Measurements from ENCODE around the gene COA1. TPM values are rescaled to one million over a fixed set of nuclear protein-coding genes. Genes with fewer than 3 reads are reported as not detected.

The COA1 gene
- polyA plus RNA-seq, 1 donor from 2014 or later: 48.5 TPM

DNA sequence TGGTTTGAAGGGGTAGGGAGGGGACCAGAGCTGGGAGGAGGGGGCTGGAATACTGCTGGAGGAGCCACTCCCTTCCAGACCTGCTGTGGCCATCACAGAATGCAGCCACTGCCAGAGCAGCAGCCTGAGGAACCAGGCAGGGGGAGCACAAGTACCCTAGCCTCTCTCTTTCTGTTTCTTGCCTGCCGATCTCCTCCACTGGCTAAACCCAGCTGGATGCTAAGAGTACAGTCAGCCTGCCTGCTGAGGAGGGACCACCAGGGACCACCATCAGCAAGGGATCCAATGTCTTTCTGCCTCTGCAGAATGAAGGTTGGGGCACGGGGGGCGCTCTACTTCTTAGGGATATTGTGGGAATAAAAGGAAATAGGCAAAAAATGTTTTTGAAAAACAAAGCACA lies 33.9 kb upstream of the COA1 start:
- Mint-ChIP-seq H3K9me3 (no peaks in the 10 kb centered on the region), H3K36me3 (peaks cover 1% of the 10 kb centered on the region), H3K4me3 (peak overlapping the region in 2 of 4 donors; percentile 55 to 65), H3K27me3 (no peaks in the 10 kb centered on the region), H3K27ac (no peak overlapping the region), H3K4me1 (peaks cover 5 to 28% (median 27%) of the 10 kb centered on the region in 3 donors)

DNA sequence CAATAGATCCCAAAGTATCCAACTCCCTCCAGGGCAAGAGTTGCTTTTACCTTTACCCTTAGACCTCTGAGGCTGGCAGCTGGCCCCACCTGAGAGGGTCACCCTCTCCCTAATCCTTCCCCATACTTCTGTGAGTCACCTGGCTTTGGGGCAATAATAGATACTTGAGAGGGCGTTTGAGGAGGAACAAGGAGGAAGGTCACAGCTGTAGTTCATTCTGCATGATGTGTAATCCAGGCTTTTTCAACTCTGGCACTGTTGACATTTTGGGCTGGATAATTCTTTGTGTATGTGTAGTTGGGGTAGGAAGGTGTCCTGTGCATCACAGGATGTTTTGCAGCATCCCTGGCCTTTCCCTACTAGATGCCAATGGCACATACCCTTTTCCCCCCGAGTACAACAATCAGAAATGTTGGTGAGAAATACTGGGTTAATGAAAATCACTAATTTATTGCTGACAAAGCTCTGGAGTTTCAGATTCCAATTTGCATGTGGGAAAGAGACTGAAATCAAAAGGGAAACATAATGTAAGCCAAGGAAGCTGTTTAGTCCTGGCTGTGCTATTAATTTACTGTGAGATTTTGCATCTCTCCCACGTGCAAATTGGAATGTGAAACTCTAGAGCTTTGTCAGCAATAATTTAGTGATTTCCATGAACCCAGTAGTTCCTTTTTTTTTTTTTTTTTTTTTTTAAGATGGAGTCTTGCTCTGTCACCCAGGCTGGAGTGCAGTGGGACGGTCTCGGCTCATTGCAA lies 32.8 kb upstream of the COA1 start:
- H3K4me1 Mint-ChIP-seq: peaks cover 10 to 34% (median 27%) of the 10 kb centered on the region in 3 donors
- no peaks in the 10 kb centered on the region for H3K9me3 Mint-ChIP-seq
- no peak overlapping the region for H3K27ac Mint-ChIP-seq
- H3K36me3 Mint-ChIP-seq: peaks cover 1% of the 10 kb centered on the region
- H3K4me3 Mint-ChIP-seq: no peak overlapping the region
- H3K27me3 Mint-ChIP-seq: no peaks in the 10 kb centered on the region

GRCh38 chr7:43761382-43761781 lies 32.1 kb upstream of the COA1 start:
- peak overlapping the region in 1 of 4 donors; percentile 67 for H3K4me3 Mint-ChIP-seq
- H3K4me1 Mint-ChIP-seq: peaks cover 10 to 36% (median 27%) of the 10 kb centered on the region in 3 donors
- no peaks in the 10 kb centered on the region for H3K9me3 Mint-ChIP-seq
- H3K36me3 Mint-ChIP-seq: peaks cover 1% of the 10 kb centered on the region
- no peak overlapping the region for H3K27ac Mint-ChIP-seq
- H3K27me3 Mint-ChIP-seq: no peaks in the 10 kb centered on the region

- peaks cover 10 to 36% (median 27%) of the 10 kb centered on the region in 3 donors for H3K4me1 Mint-ChIP-seq
- no peak overlapping the region for H3K27ac Mint-ChIP-seq
- peaks cover 1% of the 10 kb centered on the region for H3K36me3 Mint-ChIP-seq
Observed at GRCh38 chr7:43760861-43761260, 31.5 kb upstream of the COA1 start.

DNA sequence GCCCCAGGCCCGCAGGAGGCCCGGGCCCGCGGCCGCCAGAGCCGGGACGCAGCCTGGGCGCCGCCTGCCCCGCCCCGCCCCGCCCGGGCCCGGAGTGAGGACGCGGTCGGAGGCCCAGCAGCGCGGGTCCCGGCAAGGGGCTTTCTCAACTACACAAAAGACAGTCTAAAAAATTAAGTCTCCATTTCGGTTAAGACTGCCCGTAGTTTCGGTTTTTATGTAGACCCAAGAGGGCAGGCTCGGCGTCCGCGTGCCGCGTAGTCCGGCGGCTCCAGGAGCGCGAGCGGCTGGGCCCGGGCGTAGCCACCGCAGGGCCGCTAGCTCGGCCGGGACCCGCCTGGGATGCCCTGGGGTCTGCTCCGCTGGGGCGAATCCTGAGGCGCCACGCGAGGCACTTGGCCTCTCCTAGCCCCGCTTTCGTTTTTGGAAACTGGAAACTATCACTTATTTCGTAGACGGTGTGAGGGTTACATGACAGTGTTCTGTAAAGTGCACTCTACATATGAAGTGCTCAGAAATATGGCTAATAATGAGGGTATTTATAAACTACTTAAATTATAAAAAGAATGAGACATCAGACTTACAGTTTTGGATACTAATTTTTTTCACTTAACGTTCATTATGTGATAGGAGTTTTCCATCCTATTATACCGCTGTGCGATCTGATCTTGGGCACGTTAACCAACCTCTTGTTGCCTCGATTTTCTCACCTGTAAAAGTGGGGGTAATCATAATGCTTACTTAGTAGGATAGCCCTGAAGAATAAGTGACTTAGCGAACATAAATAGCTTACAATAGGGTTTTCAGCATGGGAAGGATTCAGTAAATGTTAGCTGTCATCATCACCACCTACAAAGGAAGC lies 29.7 kb upstream of the COA1 start:
- Mint-ChIP-seq H3K36me3 (no peaks in the 10 kb centered on the region), H3K9me3 (no peaks in the 10 kb centered on the region), H3K27ac (no peak overlapping the region), H3K27me3 (no peaks in the 10 kb centered on the region), H3K4me3 (peak overlapping the region; percentile 74 to 93 (median 90)), H3K4me1 (peaks cover 10 to 26% (median 18%) of the 10 kb centered on the region in 3 donors)

More at GRCh38 chr7:43760861-43761260, 31.5 kb upstream of the COA1 start:
- Mint-ChIP-seq H3K9me3 (no peaks in the 10 kb centered on the region), H3K4me3 (peak overlapping the region in 2 of 4 donors; percentile 58 to 67), H3K27me3 (no peaks in the 10 kb centered on the region)

DNA sequence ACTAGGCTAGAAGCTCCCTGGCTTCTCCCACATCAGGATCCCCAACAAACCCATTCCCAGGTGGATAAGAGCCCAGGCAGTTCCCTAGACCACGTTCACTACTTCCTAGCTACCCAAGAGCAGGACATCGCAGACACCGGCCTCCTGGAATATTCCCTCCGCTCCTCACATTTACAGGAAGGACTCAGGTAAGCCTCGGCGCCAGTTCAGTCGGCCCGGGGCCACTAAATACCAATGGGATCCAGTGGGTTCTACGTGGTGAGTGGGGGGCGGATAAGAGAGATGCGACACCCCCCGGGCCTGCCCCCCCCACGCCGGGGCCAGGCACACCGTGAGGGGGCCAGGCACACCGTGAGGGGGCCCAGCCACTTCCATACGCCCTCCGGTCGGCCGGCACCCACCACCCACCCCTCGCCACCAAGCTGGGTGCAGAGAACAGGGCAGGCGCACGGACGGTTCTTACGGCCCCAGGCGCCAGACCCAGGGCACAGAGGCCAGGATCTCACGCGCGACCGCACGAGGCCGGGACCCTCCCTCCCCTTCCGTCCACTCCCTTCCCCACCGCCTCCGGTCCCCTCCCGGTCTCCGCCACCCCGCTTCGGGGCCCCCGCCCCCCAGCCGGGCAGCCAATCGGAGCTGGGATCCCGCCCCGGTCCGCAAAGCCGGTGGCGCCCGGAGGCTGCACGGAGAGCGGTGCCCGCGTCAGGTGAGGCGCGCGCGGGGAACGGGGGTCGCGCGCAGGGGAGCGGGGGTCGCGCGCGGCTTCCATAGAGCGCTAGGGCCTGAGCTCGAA lies 28.9 kb upstream of the COA1 start, which contains the start of gene BLVRA:
BLVRA (plus strand) TSS at position 652 of the 793 bp plus-strand sequence. CDS start 12,479 bp downstream, outside the sequence.
- peak within 1 kb of the TSS in 2 of 3 donors; percentile 52 to 57 for H3K27ac Mint-ChIP-seq
- H3K9me3 Mint-ChIP-seq: no peaks in the 10 kb centered on the region
- H3K27me3 Mint-ChIP-seq: no peaks in the 10 kb centered on the region
- H3K4me3 Mint-ChIP-seq: peak within 1 kb of the TSS; percentile 87 to 93 (median 91)
- peaks cover 10 to 18% (median 12%) of the 10 kb centered on the region in 3 donors for H3K4me1 Mint-ChIP-seq
- H3K36me3 Mint-ChIP-seq: no peaks in the 10 kb centered on the region

DNA sequence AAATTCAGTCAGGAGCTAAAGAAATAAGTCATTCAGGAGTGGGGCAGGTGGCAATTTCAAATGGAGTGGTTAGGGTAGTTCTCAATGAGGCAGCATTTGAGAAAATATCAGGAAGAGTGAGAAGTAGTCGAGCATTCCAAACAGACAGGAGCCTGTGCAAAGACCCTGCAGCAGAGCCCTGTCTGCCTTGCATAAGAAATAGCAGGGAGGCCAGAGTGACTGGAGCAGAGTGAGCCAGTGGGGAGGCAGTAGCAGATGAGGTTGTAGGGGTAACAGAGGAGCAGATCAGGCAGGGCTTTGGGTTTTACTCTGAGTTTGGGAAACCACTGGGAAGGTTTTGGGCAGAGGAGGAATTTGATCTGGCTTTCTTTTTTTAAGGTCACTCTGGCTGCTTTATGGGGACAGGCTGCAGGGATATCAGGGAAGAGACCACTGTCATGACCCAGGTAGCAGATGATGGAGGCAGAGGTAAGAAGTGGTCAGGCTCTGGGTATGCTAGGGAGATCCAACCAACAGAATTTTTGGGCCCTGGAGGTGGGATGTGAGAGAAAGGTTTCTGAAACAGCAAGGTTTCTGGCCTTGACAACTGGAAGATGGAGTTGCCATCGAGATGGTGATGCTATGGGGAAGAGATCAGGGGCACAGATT lies 27.9 kb upstream of the COA1 start:
- Mint-ChIP-seq H3K27ac (peak overlapping the region in 2 of 3 donors; percentile 11 to 52), H3K4me1 (peaks cover 10 to 17% (median 10%) of the 10 kb centered on the region in 3 donors), H3K36me3 (no peaks in the 10 kb centered on the region), H3K4me3 (peak overlapping the region; percentile 87 to 92 (median 89)), H3K9me3 (no peaks in the 10 kb centered on the region), H3K27me3 (no peaks in the 10 kb centered on the region)

DNA sequence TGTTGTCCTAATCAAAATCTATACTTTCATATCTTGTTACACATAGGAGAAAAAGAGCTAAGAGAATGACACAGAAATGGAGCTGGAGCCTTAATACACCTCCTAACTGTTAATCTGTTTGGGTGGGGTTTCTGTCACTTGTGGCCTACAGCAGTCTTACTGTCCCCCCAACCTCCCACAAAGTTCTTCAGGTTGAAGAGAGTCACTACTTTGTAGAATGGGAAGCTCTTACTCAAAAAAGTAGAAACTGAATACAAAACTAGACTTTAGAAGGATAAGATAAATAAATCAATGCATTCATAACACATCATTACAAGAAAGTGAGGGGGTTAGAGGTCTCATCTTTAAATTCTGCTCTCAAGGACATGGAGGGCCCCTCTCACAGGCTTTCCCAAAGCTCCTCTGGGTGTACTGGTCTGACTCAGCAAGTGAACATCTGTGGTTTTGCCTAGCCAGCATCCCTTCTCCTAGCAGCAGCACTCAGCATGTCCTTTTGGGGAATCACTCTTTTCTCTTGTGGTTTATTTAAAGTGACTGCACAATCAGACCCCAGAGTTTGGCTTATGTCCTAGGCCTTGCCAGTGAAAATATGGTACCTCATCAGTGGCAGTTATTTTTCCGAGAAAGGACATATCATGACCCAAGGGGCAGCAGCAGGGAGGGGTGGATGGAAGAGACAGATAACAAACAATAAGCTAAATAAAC lies 27.2 kb upstream of the COA1 start:
- Mint-ChIP-seq H3K9me3 (no peaks in the 10 kb centered on the region), H3K4me3 (peak overlapping the region in 2 of 4 donors; percentile 87 to 90), H3K27me3 (no peaks in the 10 kb centered on the region), H3K36me3 (no peaks in the 10 kb centered on the region), H3K4me1 (peaks cover 6 to 17% (median 8%) of the 10 kb centered on the region in 3 donors), H3K27ac (peak overlapping the region in 1 of 3 donors; percentile 52)

DNA sequence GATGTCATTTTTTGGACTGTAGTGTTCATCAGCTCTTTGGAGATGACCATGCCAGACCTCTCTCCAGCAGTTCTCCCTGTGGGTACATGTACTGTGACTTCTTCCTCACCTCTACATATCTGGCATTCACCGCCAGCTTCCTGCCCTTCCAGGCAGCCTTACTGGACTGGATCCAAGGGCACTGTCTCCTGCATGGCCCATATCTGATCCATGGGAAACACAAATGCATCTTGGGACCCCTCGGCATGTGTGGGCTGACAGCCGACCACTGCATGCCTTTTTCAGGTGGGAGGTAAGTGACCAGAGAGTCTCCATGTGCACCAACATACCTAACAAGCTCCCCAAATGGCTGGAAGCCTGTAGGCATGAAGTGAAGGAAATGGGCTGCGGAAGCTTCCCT lies 25.3 kb upstream of the COA1 start:
- no peaks in the 10 kb centered on the region for H3K27me3 Mint-ChIP-seq
- H3K9me3 Mint-ChIP-seq: no peaks in the 10 kb centered on the region
- no peaks in the 10 kb centered on the region for H3K36me3 Mint-ChIP-seq
- no peak overlapping the region for H3K27ac Mint-ChIP-seq
- no peak overlapping the region for H3K4me3 Mint-ChIP-seq
- H3K4me1 Mint-ChIP-seq: peaks cover 5 to 13% (median 7%) of the 10 kb centered on the region in 3 donors

DNA sequence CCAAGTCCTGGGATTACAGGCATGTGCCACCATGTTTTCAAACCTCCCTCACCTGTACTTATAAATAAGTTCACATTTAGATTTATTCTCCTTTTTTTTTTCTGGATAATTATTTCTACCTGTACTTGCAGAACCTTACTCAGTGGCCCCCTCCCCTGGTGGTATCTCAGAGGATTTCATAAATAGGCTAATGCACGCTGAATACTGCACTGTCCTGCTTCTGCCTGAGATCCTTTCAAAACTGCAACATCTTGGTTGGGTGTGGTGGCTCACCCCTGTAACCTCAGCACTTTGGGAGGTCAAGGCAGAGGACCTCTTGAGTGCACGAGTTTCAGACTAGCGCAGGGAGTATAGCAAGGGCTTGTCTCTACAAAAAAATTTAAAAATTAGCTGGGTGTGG lies 24.5 kb upstream of the COA1 start:
- Mint-ChIP-seq H3K9me3 (no peaks in the 10 kb centered on the region), H3K27me3 (peaks cover 2% of the 10 kb centered on the region), H3K4me3 (no peak overlapping the region), H3K36me3 (no peaks in the 10 kb centered on the region), H3K27ac (no peak overlapping the region), H3K4me1 (peaks cover 2 to 8% (median 7%) of the 10 kb centered on the region in 3 donors)

- Mint-ChIP-seq H3K9me3 (no peaks in the 10 kb centered on the region), H3K4me1 (peaks cover 2 to 8% (median 7%) of the 10 kb centered on the region in 3 donors), H3K27me3 (peaks cover 2% of the 10 kb centered on the region), H3K36me3 (no peaks in the 10 kb centered on the region), H3K4me3 (no peak overlapping the region), H3K27ac (no peak overlapping the region)
Observed at GRCh38 chr7:43753271-43753810, 24.0 kb upstream of the COA1 start.

DNA sequence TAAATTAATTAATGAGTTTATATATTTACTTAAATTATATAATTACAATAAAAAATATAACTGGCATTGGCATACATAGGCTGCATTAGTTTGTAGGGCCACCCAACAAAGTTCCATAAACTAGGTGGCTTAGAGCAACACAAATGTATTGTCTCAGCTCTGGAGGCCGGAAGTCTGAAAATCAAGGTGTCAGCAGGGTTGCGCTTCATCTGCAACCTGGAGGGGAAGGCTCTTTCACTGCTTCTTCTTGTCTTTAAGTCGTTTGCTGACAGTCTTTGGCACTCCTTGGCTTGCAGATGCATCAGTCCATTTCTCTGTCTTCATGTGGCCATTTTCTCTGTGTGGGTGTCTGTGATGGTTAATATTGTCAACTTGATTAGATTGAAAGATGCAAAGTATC lies 23.1 kb upstream of the COA1 start:
- Mint-ChIP-seq H3K27me3 (peaks cover 2% of the 10 kb centered on the region), H3K36me3 (no peaks in the 10 kb centered on the region), H3K4me1 (peaks cover 2 to 6% (median 2%) of the 10 kb centered on the region in 3 donors), H3K27ac (no peak overlapping the region), H3K9me3 (no peaks in the 10 kb centered on the region), H3K4me3 (no peak overlapping the region)

- Mint-ChIP-seq H3K9me3 (no peaks in the 10 kb centered on the region), H3K4me3 (no peak overlapping the region), H3K27me3 (peaks cover 2% of the 10 kb centered on the region), H3K4me1 (peaks cover 0 to 2% (median 2%) of the 10 kb centered on the region in 3 donors), H3K36me3 (no peaks in the 10 kb centered on the region), H3K27ac (no peak overlapping the region)
Observed at GRCh38 chr7:43750016-43750887, 20.9 kb upstream of the COA1 start.
